A673 (cell line): ENCODE measurements around the gene LCE4A. TPM values are rescaled to one million over a fixed set of nuclear protein-coding genes. Genes with fewer than 3 reads are reported as not detected.

Experiments used
- BruUV-seq: library from RNA; stranded (reverse); fragments of 400-500 nt; replicated peaks from 2 replicates; lab custom pipeline; 2021; lab: Mats Ljungman, UMichigan
- CTCF ChIA-PET: fragments of 300-600 bp; sonication (Branson Sonifier 250); formaldehyde crosslinking; loops from one replicate; lab custom pipeline; 2022; ENCODE audit warnings: antibody characterized with exemption; lab: Charles Lee
- POLR2A ChIA-PET: fragments of 300-600 bp; sonication (Branson Sonifier 250); formaldehyde crosslinking; loops from one replicate; lab custom pipeline; 2022; ENCODE audit warnings: antibody characterized with exemption; ENCODE audit not compliant: low non-redundant PET; lab: Charles Lee
- DNase-seq: peaks from one replicate; pipeline ENCODE4 v3.0.0-alpha.2; 2015; ENCODE audit warnings: low spot score
- H3K27ac ChIP-seq: fragments of 200-600 bp; sonication (generic); 2 replicates; pipeline ENCODE4 v1.5.1; 2016; ENCODE audit warnings: mixed run types, low read depth, mild to moderate bottlenecking, mixed read lengths, antibody characterized with exemption, low read length; ENCODE audit not compliant: poor library complexity, severe bottlenecking
- H3K27me3 ChIP-seq: fragments of 200-600 bp; sonication (generic); replicated peaks from 2 replicates; pipeline ENCODE4 v1.6.1; 2017; ENCODE audit warnings: mixed run types, low read depth, mild to moderate bottlenecking, mixed read lengths, antibody characterized with exemption, low read length; ENCODE audit not compliant: insufficient read depth, poor library complexity
- H3K36me3 ChIP-seq: fragments of 200-600 bp; sonication (generic); 2 replicates; pipeline ENCODE4 v1.6.1; 2016; ENCODE audit warnings: mixed run types, mild to moderate bottlenecking, mixed read lengths, antibody characterized with exemption, low read length; ENCODE audit not compliant: insufficient read depth, poor library complexity, severe bottlenecking
- H3K4me1 ChIP-seq: fragments of 200-600 bp; sonication (generic); 2 replicates; pipeline ENCODE4 v1.6.1; 2017; ENCODE audit warnings: mixed run types, mild to moderate bottlenecking, mixed read lengths, antibody characterized with exemption, low read length; ENCODE audit not compliant: insufficient read depth, poor library complexity, severe bottlenecking
- H3K4me3 ChIP-seq: fragments of 200-600 bp; sonication (generic); 2 replicates; pipeline ENCODE4 v1.5.1; 2016; ENCODE audit warnings: low read depth, mixed run types, mild to moderate bottlenecking, mixed read lengths, low read length; ENCODE audit not compliant: poor library complexity, severe bottlenecking
- H3K9me3 ChIP-seq: fragments of 200-600 bp; sonication (generic); 2 replicates; pipeline ENCODE4 v1.6.1; 2016; ENCODE audit warnings: mixed run types, low read depth, mild to moderate bottlenecking, mixed read lengths, antibody characterized with exemption, low read length; ENCODE audit not compliant: poor library complexity, severe bottlenecking
- CTCF ChIP-seq: fragments of 300-800, 200-600 bp; sonication (generic); conservative IDR thresholded peaks from 2 replicates; pipeline ENCODE4 v1.5.1; 2017; ENCODE audit warnings: low read depth, mild to moderate bottlenecking, antibody characterized with exemption, low read length, moderate library complexity, mixed read lengths
- EZH2 ChIP-seq: fragments of 200-600 bp; sonication (generic); IDR thresholded peaks from 2 replicates; pipeline ENCODE4 v1.6.1; 2017; ENCODE audit warnings: borderline replicate concordance, low read depth, mild to moderate bottlenecking, mixed read lengths, antibody characterized with exemption, low read length; ENCODE audit not compliant: poor library complexity, severe bottlenecking
- intact Hi-C: fragments of 100-400 bp; cut with micrococcal nuclease; formaldehyde crosslinking; loops from one replicate; pipeline ENCODE4 v1.10.0; 2022; ENCODE audit not compliant: unreplicated experiment
- total RNA-seq: library from RNA; stranded (reverse); gene quantifications from 2 replicates; pipeline ENCODE4 v1.2.3, GENCODE V29; 2021

LCE4A gene
- total RNA-seq, 1 experiment from 2014 or later = not detected

- Histone ChIP-seq H3K36me3 (no peaks in the 10 kb centered on the region), H3K4me1 (no peaks in the 10 kb centered on the region), H3K4me3 (no peak within 1 kb of the TSS), H3K27me3 (peaks cover 12% of the 10 kb centered on the region), H3K27ac (no peak within 1 kb of the TSS), H3K9me3 (no peaks in the 10 kb centered on the region)
- ChIA-PET CTCF (no interaction called here), POLR2A (no interaction called here)
- intact Hi-C loops = no loop called here
- TF ChIP-seq CTCF (no peak), EZH2 (no peak)
- no peak for DNase-seq
- no TSS peak for BruUV-seq
These were observed 10.0 kb upstream of the LCE4A start, which contains the start of gene LCE2A for GRCh38 chr1:152697701-152698600. TSS of gene LCE2A (plus strand) at chr1:152698345. CDS start at chr1:152698902, 557 bp downstream.

- H3K9me3 ChIP-seq = no peaks in the 10 kb centered on the region
- BruUV-seq = no TSS peak
- no peak overlapping the region for H3K4me3 ChIP-seq
- ChIA-PET CTCF (no interaction called here), POLR2A (no interaction called here)
- TF ChIP-seq CTCF (no peak), EZH2 (no peak)
- no peak for DNase-seq
- H3K27ac ChIP-seq = no peak overlapping the region
- H3K36me3 ChIP-seq = no peaks in the 10 kb centered on the region
- intact Hi-C loops = no loop called here
- H3K27me3 ChIP-seq = peaks cover 12% of the 10 kb centered on the region
- H3K4me1 ChIP-seq = no peaks in the 10 kb centered on the region
These were observed 8.2 kb upstream of the LCE4A start for GRCh38 chr1:152699746-152700145.

GRCh38 chr1:152718238-152718637, 10.3 kb downstream of the LCE4A start:
- TF ChIP-seq EZH2 (no peak), CTCF (no peak)
- no peak for DNase-seq
- Histone ChIP-seq H3K9me3 (peaks cover 9% of the 10 kb centered on the region), H3K4me1 (no peaks in the 10 kb centered on the region), H3K4me3 (no peak overlapping the region), H3K27me3 (peaks cover 6% of the 10 kb centered on the region), H3K27ac (no peak overlapping the region), H3K36me3 (no peaks in the 10 kb centered on the region)
- ChIA-PET POLR2A (no interaction called here), CTCF (no interaction called here)
- BruUV-seq = no TSS peak
- intact Hi-C loops = no loop called here
